ENCODE measurements around the gene PDZD7.
A peak's percentile ranks its signal among the peaks of the same experiment; 100 is the strongest.

Gene PDZD7

DNA sequence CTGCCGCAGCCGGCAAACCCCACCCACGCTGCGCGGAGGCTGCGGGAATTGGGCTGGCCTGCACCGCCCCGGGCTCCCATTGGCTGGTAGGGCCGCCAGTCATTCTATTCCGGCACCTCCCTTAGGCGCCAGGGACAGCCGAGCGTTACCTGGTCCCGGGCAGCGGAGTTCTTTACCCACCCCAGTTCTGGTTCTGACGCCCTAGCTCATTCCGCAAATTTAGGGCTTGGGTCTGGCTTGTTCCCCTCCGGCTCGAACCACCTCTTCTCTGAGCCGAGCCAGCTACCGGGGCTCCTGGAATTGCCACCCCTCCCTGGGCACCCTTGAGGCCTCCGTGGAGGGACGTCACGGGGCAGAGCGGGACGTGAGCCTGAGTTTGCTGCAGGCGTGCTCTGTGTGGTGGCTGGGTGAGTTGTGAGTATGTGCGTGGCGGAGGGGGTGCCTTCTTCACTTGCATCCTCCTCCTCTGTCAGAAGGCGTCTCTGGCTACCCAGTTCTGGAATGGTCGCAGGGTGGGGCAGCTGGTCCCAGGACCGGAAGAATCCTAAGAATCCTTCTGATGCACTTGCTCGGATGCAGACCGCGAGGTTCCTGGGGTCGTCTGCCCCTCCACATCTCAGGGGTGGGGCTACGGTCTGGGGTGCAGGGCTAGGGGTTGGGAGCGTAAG lies at the start of gene PDZD7, which contains the start of gene SFXN3:
PDZD7 (minus strand) TSS at position 2 of the 668 bp plus-strand sequence. CDS start 910 bp downstream, outside the sequence.
SFXN3 (plus strand) TSS at position 107 of the 668 bp plus-strand sequence. CDS start 3,461 bp downstream, outside the sequence.
- DNase-seq (ENCODE audit: low read depth in 2 of 2): peak; percentile 96 to 97

DNA sequence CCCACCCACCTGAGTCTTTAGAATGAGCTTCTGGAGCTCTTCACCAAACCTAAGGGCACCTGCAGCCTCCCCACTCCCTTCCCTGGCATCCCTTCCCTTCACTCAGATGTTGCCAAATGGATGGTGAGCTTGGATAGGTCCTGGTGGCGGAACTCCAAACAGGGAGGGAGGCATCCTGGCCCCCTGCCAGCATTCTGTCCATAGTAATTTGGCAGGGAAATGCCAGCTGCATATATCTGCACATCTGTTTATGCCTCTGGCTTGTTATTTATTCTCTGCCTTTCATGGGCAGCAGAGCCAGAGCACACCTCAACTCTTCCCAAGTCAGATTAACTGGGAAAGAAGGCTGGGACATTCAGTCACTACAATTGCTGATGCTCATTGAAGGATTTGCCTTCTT lies 48.9 kb upstream of the PDZD7 start:
- DNase-seq (ENCODE audit: low read depth in 2 of 2): no peak

DNA sequence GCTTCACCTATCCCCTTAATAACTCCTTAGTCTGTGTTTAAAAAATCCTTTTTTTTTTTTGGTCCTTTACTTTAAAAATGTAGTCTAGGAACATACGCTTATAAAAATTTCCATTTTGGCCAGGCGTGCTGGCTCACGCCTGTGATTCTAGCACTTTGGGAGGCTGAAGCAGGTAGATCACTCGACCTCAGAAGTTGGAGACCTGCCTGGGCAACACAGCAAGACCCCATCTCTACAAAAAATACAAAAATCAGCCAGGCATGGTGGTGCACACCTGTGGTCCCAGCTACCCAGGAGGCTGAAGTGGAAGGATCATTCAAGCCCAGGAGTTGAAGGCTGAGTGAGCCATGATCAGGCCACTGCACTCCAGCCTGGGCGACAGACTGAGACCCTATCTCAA lies 45.7 kb upstream of the PDZD7 start:
- no peak for DNase-seq (ENCODE audit: low read depth in 2 of 2)

DNA sequence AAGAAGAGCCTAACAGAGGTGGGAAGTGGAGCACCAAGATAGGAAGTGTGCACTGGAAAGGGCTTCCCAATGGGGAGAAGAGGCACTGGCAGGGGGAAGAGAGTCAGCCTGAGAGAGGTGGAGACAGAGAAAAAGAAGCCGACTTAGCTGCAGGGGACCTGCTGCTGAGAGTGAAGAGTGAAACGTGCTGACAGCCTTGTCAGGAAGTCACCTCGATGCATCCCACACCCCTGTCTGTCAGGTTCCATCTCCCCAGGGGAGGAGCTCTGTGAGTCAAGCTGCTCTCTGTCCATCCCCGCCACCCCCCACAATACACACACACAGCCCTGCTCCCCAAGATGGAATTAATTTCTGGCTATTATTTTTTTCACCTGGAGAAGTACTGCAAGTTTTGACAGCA lies 44.8 kb upstream of the PDZD7 start:
- DNase-seq (ENCODE audit: low read depth in 2 of 2): no peak

DNA sequence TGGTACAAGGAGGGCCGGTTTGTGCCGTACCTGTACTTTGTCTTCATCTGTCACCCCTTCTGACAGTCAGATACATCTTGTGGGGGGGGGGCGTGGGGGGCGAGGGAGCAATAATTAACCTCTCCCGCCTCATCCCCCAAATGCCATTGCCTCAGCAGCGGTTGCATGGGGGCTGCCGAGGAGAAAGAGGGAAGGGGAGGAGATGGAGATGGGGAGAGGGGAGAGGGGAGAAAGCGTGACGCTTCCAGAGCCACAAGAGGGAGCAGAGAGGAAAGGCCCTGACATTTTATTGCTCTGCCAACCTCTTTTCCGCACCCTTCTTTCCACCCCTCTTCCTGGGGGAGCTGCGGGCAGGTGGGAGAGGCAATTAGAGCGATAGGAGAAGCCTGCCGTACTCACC lies 42.7 kb upstream of the PDZD7 start:
- no peak for DNase-seq (ENCODE audit: low read depth in 2 of 2)

DNA sequence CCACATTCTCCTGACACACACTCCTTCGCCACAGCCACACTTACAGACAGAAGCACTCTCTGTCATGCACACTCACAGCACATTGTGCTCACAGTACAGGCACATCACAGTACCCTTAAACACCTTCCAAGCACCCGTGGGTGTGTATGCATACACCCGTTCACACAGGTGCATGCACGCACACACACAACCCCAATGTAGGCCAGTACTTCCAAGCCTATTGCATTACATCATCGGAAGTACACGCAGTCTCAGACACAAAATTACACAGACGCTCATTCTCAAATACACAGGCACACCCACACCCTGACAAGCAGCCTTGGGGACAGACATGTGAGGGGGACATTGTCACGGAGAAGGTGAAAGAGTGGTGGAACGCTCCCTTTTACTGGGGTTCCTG lies 42.0 kb upstream of the PDZD7 start:
- DNase-seq (ENCODE audit: low read depth in 2 of 2): no peak

DNA sequence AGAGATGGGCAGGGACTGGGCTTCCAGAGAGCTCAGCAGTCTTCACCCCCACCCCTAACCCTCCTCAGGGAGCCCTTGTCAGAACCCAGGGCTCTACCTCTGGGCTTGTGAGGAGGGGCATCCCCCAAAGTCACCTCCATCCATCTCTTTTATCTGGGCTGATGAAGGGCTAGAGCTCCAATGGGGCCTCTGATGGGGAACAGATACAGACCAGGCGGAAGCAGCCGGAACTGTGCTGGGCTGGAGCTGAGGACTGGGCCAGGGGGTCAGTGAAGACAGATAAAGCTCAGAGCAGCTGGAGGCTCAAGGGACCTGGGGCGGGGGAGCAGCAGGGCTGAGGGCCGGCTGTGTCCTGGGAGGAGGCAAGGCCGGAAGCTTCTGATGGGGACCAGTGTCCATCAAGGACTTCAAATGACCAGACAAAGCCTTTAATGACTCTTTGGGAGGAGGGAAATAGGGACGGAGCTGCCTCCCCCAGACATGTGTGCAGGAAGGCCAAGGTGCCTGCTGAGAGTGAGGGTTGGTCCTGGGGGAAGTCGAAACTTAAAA lies 41.0 kb upstream of the PDZD7 start:
- no peak for DNase-seq (ENCODE audit: low read depth in 2 of 2)

DNA sequence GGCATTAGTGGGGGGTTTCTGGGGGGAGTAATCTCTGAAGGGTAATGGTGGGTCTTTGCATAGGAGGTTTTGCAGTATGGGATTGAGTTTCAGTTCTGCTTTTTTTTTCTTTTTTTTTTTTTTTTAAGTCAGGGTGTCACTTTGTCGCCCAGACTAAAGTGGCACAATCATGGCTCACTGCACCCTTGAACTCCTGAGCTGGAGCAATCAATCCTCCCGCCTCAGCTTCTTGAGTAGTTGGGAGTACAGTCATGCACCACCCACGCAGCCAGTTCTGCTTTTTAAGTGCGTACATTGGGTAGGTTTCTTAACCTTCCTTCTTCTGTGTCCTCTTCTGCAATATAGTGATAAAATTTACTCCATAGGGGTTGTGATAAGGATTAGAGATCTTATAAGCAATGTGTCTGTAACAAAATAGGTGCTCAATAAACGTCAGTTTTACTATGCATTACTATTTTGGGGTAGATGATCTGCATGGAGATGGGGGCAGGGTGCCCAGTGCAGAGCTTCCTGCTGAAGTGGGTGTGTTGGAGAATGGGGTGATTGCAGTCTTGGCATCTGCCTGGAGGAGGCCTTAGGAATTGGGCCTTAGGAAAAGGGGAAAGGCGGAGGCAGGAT lies 40.4 kb upstream of the PDZD7 start:
- DNase-seq (ENCODE audit: low read depth in 2 of 2): no peak

DNA sequence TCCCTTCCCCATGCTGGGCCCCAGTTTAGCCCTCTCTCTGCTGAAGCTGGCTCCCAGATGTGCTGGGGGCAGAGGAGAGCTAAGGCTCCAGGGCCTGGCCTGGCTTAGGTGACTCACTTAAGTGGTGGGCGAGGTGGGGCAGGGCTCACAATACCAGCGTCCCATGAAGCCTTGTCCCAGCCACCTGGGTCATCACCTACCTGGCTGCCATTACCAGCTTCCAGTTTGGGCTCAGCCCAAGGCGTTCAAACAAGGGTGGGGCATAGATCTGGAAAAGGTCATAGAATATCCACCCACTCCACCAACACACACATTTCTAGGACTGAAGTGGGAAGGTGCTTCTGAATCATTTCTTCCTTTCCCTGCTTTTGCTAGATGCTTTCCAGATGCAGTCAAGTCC lies 39.2 kb upstream of the PDZD7 start:
- no peak for DNase-seq (ENCODE audit: low read depth in 2 of 2)

DNA sequence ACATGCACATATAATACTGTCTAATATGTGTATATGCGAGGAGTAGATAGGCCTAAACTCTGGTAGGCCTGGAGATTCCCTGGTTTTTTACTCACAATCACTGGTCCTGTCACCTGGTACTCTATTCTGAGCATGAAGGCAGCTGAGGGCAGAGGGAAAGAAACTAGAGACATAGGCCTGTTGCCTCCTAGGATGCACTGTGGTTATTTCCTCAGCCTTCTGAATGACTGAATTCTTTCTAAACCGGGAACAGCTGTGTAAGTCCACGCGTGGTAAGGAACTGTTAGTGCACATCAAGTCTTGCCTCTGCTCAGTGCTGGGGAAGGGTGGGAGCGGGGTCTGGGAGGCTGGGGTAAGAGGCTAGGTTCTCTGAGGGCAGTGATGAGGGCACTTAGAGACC lies 38.5 kb upstream of the PDZD7 start:
- no peak for DNase-seq (ENCODE audit: low read depth in 2 of 2)

DNA sequence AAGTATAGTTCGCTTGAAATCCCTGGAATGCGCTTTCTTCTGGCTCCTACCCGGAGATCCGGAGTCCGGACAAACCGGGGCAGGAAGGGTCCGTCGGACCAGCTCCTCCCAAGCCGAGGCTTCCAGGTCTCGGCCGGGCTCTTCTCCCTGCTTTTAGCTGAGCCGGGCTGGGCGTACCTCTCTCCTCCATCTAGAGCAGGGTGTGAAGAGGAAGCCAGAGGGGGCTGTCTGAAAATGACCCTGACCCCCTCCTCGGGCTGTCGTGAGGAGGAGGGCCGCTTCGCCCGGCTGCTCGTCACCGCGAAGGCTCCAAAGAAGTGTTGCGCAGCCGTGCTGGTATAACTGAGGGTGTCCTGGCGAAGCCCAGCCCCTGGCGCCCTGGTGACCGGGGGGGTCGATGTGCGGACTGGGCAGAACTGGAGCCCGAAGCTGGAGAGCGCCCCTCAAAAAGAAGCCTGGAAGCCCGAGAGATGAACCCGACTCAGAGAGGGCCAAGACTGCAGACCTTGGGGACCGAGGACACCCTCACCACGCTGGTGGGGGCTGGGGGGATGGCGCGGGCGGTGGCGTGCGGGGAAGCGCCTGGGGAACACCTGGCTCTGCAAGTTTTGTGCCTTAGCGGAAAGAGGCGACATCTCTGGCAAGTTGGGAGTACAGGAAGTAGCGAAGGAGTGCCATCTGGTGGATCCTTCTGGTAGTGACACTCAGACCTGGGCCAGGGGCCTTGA lies 36.6 kb upstream of the PDZD7 start:
- DNase-seq (ENCODE audit: low read depth in 2 of 2): peak; percentile 66 to 75

DNA sequence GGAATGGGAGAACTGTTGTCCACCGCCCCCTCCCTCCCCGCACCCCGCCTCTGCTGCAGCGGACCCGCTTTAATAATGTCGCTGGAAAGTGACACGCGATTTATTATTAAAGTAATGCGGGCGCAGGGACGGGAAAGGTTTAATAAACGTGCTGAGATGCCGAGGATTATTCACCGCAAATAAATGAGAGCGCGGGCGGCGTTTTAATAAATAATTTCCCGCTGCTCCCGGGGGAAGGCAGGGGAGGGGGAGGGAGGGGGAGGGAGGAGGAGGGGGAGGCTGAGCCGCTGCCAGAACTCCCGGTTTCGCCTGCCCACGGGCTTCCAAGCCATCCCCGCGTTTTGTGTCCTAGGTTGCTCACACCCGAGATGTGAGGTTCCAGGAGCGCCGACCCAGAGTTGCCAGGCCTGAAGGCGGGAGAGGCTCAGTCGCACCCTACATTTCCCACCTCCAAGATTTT lies 36.0 kb upstream of the PDZD7 start:
- DNase-seq (ENCODE audit: low read depth in 2 of 2): no peak

DNA sequence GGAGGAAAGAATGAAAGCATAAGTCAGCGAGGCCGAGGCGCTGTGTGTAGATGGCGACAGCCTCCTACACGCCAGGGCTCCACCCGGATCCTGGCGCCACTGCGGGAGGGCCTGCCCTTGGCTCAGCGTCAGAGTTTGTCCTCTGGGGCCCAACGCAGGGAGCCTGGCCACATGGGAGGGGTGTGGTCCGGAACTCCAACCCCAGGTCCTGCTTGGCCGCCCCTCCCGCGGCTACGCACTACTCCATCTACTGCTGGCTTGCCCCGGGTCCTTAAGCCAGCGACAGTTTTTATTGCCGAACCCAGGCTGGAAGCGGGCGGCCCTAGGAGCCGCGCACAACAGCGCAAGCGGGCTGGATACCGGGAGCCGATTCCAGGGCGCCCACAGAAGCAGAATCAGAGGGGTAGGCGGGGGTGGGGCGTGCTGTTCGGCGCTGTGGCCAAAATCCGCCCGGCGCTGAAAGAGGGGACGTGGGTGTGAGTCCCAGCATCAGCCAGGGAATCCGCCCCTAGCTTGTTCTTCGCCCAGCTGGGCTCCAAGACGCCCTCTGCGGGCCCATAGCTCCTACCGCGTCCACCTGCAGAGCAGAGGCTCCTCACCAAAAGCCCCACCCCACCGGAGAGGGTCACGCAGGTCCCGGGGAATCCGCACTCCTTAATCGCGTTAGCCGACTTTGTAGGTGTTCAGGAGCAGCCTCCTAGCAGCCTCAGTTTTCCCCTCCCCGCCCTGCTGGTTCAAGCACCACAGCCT lies 35.4 kb upstream of the PDZD7 start:
- DNase-seq (ENCODE audit: low read depth in 2 of 2): no peak

DNA sequence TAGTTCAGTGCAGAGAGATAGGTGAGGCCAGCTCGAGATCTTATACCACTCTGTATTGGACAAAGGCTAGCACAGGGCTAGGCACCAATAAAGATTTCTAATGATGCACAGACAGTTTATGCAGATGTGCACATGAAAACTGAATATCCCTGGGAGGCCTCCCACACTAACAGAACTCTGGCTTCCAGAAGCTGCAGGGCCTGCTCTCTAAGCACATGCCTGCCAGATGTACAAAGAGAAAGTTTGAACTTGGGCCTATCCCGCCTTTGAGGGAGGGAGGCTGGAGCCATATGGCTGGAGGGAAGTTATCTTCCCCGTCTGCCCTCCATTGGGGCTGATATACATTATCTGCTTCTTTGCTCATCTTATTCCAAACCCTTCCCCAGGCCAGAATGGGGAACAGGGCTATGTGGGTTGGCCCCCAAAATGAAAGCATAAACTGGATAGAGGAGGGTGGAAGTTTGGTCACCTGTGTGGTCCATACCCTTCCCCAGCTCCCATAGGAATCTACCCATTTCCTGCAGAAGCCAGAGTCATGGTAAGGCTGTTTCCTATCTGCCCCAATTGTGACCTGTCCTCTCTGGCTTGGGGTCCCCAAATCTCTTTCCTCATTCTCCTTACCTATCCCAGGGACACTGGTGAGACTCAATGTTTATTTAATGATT lies 34.7 kb upstream of the PDZD7 start:
- DNase-seq (ENCODE audit: low read depth in 2 of 2): no peak

DNA sequence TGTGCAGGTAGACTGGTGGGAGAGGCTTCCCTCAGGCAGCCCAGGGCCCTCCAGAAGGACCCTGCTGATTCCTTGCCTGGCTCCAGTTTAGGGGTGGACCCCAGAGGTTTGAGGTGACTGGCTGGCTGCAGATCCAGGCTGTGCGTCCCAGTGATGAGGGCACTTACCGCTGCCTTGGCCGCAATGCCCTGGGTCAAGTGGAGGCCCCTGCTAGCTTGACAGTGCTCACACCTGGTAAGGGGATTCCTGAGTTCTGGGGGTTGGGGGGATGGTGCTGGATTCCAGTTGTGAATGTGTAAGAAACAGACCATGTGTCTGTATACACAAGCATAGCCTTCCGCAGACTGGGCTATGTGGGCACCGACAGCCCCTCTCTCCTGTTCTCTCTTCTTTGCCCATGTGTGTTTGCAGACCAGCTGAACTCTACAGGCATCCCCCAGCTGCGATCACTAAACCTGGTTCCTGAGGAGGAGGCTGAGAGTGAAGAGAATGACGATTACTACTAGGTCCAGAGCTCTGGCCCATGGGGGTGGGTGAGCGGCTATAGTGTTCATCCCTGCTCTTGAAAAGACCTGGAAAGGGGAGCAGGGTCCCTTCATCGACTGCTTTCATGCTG lies 33.6 kb upstream of the PDZD7 start:
- DNase-seq (ENCODE audit: low read depth in 2 of 2): no peak

DNA sequence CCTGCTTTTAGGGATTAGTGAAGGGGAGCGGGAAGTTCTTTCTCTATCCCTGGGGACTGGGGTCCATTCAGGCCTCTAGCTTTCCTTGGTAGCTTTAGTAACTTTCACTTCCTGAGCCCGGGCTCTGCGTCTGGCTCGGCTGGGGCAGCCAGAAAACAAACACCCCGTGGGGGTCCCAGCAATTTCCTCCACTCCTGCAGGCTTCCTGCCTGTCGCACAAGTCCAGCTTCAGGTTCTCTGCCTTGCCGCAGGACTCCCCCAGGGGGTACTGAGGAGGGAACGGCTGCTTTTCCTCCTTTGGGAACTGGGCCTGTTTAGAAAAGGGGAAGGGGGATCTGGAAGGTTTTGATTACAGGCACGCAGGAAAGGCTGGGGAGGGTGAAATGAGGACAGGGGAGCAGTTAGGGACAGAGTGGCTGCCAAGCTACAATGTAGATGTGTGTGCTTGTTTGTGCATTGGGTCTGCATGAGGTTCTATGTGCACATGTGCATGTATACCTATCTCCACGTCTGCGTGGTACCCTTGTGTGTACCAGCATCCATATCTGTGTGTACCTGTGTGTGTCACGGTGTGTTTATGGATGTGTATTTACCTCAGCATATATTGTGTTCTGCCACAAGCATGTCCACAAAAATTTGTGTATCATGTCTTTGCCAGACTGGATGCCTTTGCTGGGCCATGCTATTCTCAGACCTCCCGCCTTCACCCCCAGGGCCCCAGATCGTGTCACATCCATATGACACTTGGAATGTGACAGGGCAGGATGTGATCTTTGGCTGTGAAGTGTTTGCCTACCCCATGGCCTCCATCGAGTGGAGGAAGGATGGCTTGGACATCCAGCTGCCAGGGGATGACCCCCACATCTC lies 32.9 kb upstream of the PDZD7 start:
- DNase-seq (ENCODE audit: low read depth in 2 of 2): no peak

DNA sequence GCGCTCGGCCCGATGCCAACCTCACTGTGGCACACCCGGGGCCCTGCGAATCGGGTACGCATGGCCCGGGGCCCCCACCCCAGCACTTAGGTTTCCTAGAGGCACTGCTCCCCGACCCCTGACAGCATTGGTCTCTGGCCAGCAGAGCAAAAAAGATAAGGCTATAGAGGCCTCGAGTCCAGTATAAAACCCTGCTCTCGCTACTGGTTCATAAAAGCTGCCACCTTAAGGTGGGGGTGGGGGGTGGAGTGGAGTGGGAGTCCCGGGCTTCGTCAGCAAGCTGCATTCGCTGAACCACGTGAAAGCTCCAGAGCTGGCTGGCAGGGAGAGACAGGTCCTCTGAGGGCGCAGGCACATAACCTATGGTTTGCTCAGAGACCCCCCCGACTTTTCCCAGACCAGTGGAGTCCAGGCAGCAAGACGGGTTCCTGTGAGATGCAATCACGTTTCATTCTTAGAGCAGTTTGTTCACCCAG lies 32.2 kb upstream of the PDZD7 start:
- no peak for DNase-seq (ENCODE audit: low read depth in 2 of 2)

DNA sequence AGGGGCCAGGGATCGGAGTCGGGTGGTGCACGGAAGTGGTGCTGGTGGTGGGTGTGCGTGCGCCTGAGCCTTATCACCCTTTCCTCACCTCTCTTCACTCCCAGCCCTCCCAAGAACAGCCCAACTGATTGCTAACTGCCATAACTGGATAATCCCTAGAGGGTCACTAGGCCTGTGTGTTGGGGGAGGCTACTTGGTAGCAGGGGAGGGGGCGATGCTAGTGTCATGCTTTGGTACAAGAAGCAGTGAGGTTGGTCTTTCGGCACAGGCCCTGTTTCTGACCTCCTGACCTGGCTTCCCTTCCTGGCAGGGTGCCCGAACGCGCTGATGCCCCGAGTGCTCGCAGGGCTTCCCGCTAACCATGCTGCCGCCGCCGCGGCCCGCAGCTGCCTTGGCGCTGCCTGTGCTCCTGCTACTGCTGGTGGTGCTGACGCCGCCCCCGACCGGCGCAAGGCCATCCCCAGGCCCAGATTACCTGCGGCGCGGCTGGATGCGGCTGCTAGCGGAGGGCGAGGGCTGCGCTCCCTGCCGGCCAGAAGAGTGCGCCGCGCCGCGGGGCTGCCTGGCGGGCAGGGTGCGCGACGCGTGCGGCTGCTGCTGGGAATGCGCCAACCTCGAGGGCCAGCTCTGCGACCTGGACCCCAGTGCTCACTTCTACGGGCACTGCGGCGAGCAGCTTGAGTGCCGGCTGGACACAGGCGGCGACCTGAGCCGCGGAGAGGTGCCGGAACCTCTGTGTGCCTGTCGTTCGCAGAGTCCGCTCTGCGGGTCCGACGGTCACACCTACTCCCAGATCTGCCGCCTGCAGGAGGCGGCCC lies 31.5 kb upstream of the PDZD7 start:
- no peak for DNase-seq (ENCODE audit: low read depth in 2 of 2)
